ENCODE results near the gene PLD3.

GRCh38 chr19:40403262-40403984, 54.9 kb downstream of the PLD3 start:
- TF ChIP-seq PKNOX1 (IDR thresholded peaks at IDR 0.05) (no peak), CTBP1 (IDR thresholded peaks at IDR 0.05; ENCODE audit: borderline replicate concordance) (no peak), ARNT (IDR thresholded peaks at IDR 0.05) (no peak), FOXM1 (IDR thresholded peaks at IDR 0.05; ENCODE audit: borderline replicate concordance) (no peak), SP1 (IDR thresholded peaks at IDR 0.05) (no peak)
